ENCODE results near the gene TMC3.
A peak's percentile ranks its signal among the peaks of the same experiment; 100 is the strongest.
"Not testable (repeated sequence)": the region's sequence is repeated elsewhere in the genome, so short reads cannot be mapped to it uniquely, and the experiment has no call there.

The TMC3 gene

GRCh38 chr15:81338170-81339007 is 35.6 kb downstream of the TMC3 start:
- TF ChIP-seq SPI1 (IDR thresholded peaks at IDR 0.05; ENCODE audit: low read depth, low read length): no peak
- TF ChIP-seq POLR2AphosphoS5 (IDR thresholded peaks at IDR 0.05; ENCODE audit: low read depth, low read length): no peak
- no peak for TF ChIP-seq TAF1 (IDR thresholded peaks at IDR 0.05; ENCODE audit: low read depth, low read length)
- no peak for TF ChIP-seq PAX5 (IDR thresholded peaks at IDR 0.05; ENCODE audit: insufficient read depth, low read length, severe bottlenecking)
- no peak for TF ChIP-seq POU2F2 (IDR thresholded peaks at IDR 0.05; ENCODE audit: low read depth, low read length)
- FAIRE-seq (no peak), DNase-seq (ENCODE audit: insufficient read length, low spot score) (no peak)

- DNase-seq (ENCODE audit: insufficient read length, low spot score) (no peak), FAIRE-seq (no peak)
- no peak for TF ChIP-seq SPI1 (IDR thresholded peaks at IDR 0.05; ENCODE audit: low read depth, low read length)
- no peak for TF ChIP-seq POLR2A (IDR thresholded peaks at IDR 0.05; ENCODE audit: low read depth, low read length)
- no peak for TF ChIP-seq TAF1 (IDR thresholded peaks at IDR 0.05; ENCODE audit: low read depth, low read length)
- TF ChIP-seq POU2F2 (IDR thresholded peaks at IDR 0.05; ENCODE audit: low read depth, low read length): no peak
- TF ChIP-seq PAX5 (IDR thresholded peaks at IDR 0.05; ENCODE audit: insufficient read depth, low read length, severe bottlenecking): no peak
- TF ChIP-seq POLR2AphosphoS5 (IDR thresholded peaks at IDR 0.05; ENCODE audit: low read depth, low read length): no peak
These were observed 36.3 kb downstream of the TMC3 start for GRCh38 chr15:81337713-81338157.

- DNase-seq (ENCODE audit: insufficient read length, low spot score): no peak
- no peak for FAIRE-seq
- TF ChIP-seq PAX5 (IDR thresholded peaks at IDR 0.05; ENCODE audit: insufficient read depth, low read length, severe bottlenecking) (no peak), TAF1 (IDR thresholded peaks at IDR 0.05; ENCODE audit: low read depth, low read length) (no peak), POLR2AphosphoS5 (IDR thresholded peaks at IDR 0.05; ENCODE audit: low read depth, low read length) (no peak), POU2F2 (IDR thresholded peaks at IDR 0.05; ENCODE audit: low read depth, low read length) (no peak), SPI1 (IDR thresholded peaks at IDR 0.05; ENCODE audit: low read depth, low read length) (no peak), POLR2A (IDR thresholded peaks at IDR 0.05; ENCODE audit: low read depth, low read length) (no peak)
These were observed 36.8 kb downstream of the TMC3 start for GRCh38 chr15:81337241-81337640.

GRCh38 chr15:81336568-81336967 is 37.4 kb downstream of the TMC3 start:
- TF ChIP-seq POLR2A (IDR thresholded peaks at IDR 0.05; ENCODE audit: low read depth, low read length) (no peak), POU2F2 (IDR thresholded peaks at IDR 0.05; ENCODE audit: low read depth, low read length) (no peak), POLR2AphosphoS5 (IDR thresholded peaks at IDR 0.05; ENCODE audit: low read depth, low read length) (no peak)
- DNase-seq (ENCODE audit: insufficient read length, low spot score) (no peak), FAIRE-seq (peak; percentile 33)

- no peak for FAIRE-seq
- DNase-seq (ENCODE audit: insufficient read length, low spot score): no peak
- no peak for TF ChIP-seq POLR2AphosphoS5 (IDR thresholded peaks at IDR 0.05; ENCODE audit: low read depth, low read length)
- no peak for TF ChIP-seq PAX5 (IDR thresholded peaks at IDR 0.05; ENCODE audit: insufficient read depth, low read length, severe bottlenecking)
- TF ChIP-seq SPI1 (IDR thresholded peaks at IDR 0.05; ENCODE audit: low read depth, low read length): no peak
- no peak for TF ChIP-seq POLR2A (IDR thresholded peaks at IDR 0.05; ENCODE audit: low read depth, low read length)
- no peak for TF ChIP-seq POU2F2 (IDR thresholded peaks at IDR 0.05; ENCODE audit: low read depth, low read length)
- TF ChIP-seq TAF1 (IDR thresholded peaks at IDR 0.05; ENCODE audit: low read depth, low read length): no peak
These were observed 38.4 kb downstream of the TMC3 start for GRCh38 chr15:81335631-81336030.

- TF ChIP-seq POLR2AphosphoS5 (IDR thresholded peaks at IDR 0.05; ENCODE audit: low read depth, low read length) (no peak), POLR2A (IDR thresholded peaks at IDR 0.05; ENCODE audit: low read depth, low read length) (no peak), TAF1 (IDR thresholded peaks at IDR 0.05; ENCODE audit: low read depth, low read length) (no peak), SPI1 (IDR thresholded peaks at IDR 0.05; ENCODE audit: low read depth, low read length) (no peak)
- no peak for FAIRE-seq
- DNase-seq (ENCODE audit: insufficient read length, low spot score): no peak
These were observed 39.1 kb downstream of the TMC3 start for GRCh38 chr15:81334768-81335435.

- FAIRE-seq (no peak), DNase-seq (ENCODE audit: insufficient read length, low spot score) (no peak)
These were observed 40.6 kb downstream of the TMC3 start for GRCh38 chr15:81333363-81333762.

GRCh38 chr15:81332326-81332725 is 41.7 kb downstream of the TMC3 start:
- FAIRE-seq: no peak
- DNase-seq (ENCODE audit: insufficient read length, low spot score): no peak
- TF ChIP-seq TAF1 (IDR thresholded peaks at IDR 0.05; ENCODE audit: low read depth, low read length) (no peak), PAX5 (IDR thresholded peaks at IDR 0.05; ENCODE audit: insufficient read depth, low read length, severe bottlenecking) (no peak), SPI1 (IDR thresholded peaks at IDR 0.05; ENCODE audit: low read depth, low read length) (no peak), POLR2A (IDR thresholded peaks at IDR 0.05; ENCODE audit: low read depth, low read length) (no peak), POU2F2 (IDR thresholded peaks at IDR 0.05; ENCODE audit: low read depth, low read length) (no peak), POLR2AphosphoS5 (IDR thresholded peaks at IDR 0.05; ENCODE audit: low read depth, low read length) (no peak)

More at GRCh38 chr15:81333363-81333762, 40.6 kb downstream of the TMC3 start:
- TF ChIP-seq PAX5 (IDR thresholded peaks at IDR 0.05; ENCODE audit: insufficient read depth, low read length, severe bottlenecking) (no peak), POLR2A (IDR thresholded peaks at IDR 0.05; ENCODE audit: low read depth, low read length) (no peak), POU2F2 (IDR thresholded peaks at IDR 0.05; ENCODE audit: low read depth, low read length) (no peak), TAF1 (IDR thresholded peaks at IDR 0.05; ENCODE audit: low read depth, low read length) (no peak), SPI1 (IDR thresholded peaks at IDR 0.05; ENCODE audit: low read depth, low read length) (no peak), POLR2AphosphoS5 (IDR thresholded peaks at IDR 0.05; ENCODE audit: low read depth, low read length) (no peak)

- no peak for DNase-seq (ENCODE audit: insufficient read length, low spot score)
- FAIRE-seq: no peak
- TF ChIP-seq POU2F2 (IDR thresholded peaks at IDR 0.05; ENCODE audit: low read depth, low read length): no peak
- TF ChIP-seq PAX5 (IDR thresholded peaks at IDR 0.05; ENCODE audit: insufficient read depth, low read length, severe bottlenecking): no peak
- TF ChIP-seq POLR2A (IDR thresholded peaks at IDR 0.05; ENCODE audit: low read depth, low read length): no peak
- TF ChIP-seq SPI1 (IDR thresholded peaks at IDR 0.05; ENCODE audit: low read depth, low read length): no peak
- TF ChIP-seq TAF1 (IDR thresholded peaks at IDR 0.05; ENCODE audit: low read depth, low read length): no peak
- no peak for TF ChIP-seq POLR2AphosphoS5 (IDR thresholded peaks at IDR 0.05; ENCODE audit: low read depth, low read length)
These were observed 42.4 kb downstream of the TMC3 start for GRCh38 chr15:81331600-81331999.

GRCh38 chr15:81331141-81331540 is 42.9 kb downstream of the TMC3 start:
- not testable (repeated sequence) for FAIRE-seq; DNase-seq (ENCODE audit: insufficient read length, low spot score)
